OCI-LY3 (cell line): ENCODE results near the gene OBSCN.
A peak's percentile ranks its signal among the peaks of the same experiment; 100 is the strongest.

Experiments used
- H2AFZ ChIP-seq: fragments of 200-600, 300-600 bp; shearing (Covaris generic); 2 replicates; pipeline ENCODE4 v1.6.0; 2014; ENCODE audit warnings: antibody characterized with exemption, low read depth, low read length
- H3K27ac ChIP-seq: fragments of 200-600, 300-600 bp; sonication (generic); 2 replicates; pipeline ENCODE4 v1.5.1; 2014; ENCODE audit warnings: mild to moderate bottlenecking, low read length, moderate library complexity, mixed read lengths
- H3K27me3 ChIP-seq: fragments of 200-600, 300-600 bp; sonication (generic); 2 replicates; pipeline ENCODE4 v1.6.1; 2014; ENCODE audit warnings: low read depth, low read length, mixed read lengths
- H3K36me3 ChIP-seq: fragments of 200-600, 300-600 bp; sonication (generic); replicated peaks from 2 replicates; pipeline ENCODE3; 2014; ENCODE audit warnings: low read depth, low read length, mixed read lengths
- H3K4me1 ChIP-seq: fragments of 300-600, 200-600 bp; sonication (generic); 2 replicates; pipeline ENCODE4 v1.6.1; 2014; ENCODE audit warnings: low read length, mixed read lengths
- H3K4me2 ChIP-seq: fragments of 200-600, 300-600 bp; sonication (generic); 2 replicates; pipeline ENCODE4 v1.6.1; 2014; ENCODE audit warnings: low read length, mixed read lengths
- H3K4me3 ChIP-seq: fragments of 300-600, 200-600 bp; sonication (generic); 2 replicates; pipeline ENCODE4 v1.5.1; 2014; ENCODE audit warnings: antibody characterized with exemption, mild to moderate bottlenecking, low read length, moderate library complexity
- H3K79me2 ChIP-seq: fragments of 300-600, 200-600 bp; shearing (Covaris generic); 2 replicates; pipeline ENCODE4 v1.6.1; 2014; ENCODE audit warnings: mild to moderate bottlenecking, low read length, mixed read lengths
- H3K9ac ChIP-seq: fragments of 300-600, 200-600 bp; shearing (Covaris generic); 2 replicates; pipeline ENCODE4 v1.6.0; 2014; ENCODE audit warnings: mild to moderate bottlenecking, low read length, moderate library complexity
- H3K9me3 ChIP-seq: fragments of 200-600, 300-600 bp; shearing (Covaris generic); 2 replicates; pipeline ENCODE4 v1.6.1; 2014; ENCODE audit warnings: low read length, mixed read lengths; ENCODE audit not compliant: insufficient read depth
- H4K20me1 ChIP-seq: fragments of 200-600, 300-600 bp; sonication (generic); 2 replicates; pipeline ENCODE4 v1.6.1; 2016; ENCODE audit warnings: low read length, mixed read lengths; ENCODE audit not compliant: insufficient read depth
- CTCF ChIP-seq: fragments of 200-600, 300-600 bp; sonication (generic); IDR thresholded peaks from 2 replicates; pipeline ENCODE4 v1.5.1; 2014; ENCODE audit warnings: antibody characterized with exemption, low read length, low read depth
- EZH2phosphoT487 ChIP-seq: fragments of 200-600 bp; shearing (Covaris generic); IDR thresholded peaks from 2 replicates; pipeline ENCODE4 v1.6.1; 2018; ENCODE audit warnings: antibody characterized with exemption, mixed run types, low read depth

The OBSCN gene

DNA sequence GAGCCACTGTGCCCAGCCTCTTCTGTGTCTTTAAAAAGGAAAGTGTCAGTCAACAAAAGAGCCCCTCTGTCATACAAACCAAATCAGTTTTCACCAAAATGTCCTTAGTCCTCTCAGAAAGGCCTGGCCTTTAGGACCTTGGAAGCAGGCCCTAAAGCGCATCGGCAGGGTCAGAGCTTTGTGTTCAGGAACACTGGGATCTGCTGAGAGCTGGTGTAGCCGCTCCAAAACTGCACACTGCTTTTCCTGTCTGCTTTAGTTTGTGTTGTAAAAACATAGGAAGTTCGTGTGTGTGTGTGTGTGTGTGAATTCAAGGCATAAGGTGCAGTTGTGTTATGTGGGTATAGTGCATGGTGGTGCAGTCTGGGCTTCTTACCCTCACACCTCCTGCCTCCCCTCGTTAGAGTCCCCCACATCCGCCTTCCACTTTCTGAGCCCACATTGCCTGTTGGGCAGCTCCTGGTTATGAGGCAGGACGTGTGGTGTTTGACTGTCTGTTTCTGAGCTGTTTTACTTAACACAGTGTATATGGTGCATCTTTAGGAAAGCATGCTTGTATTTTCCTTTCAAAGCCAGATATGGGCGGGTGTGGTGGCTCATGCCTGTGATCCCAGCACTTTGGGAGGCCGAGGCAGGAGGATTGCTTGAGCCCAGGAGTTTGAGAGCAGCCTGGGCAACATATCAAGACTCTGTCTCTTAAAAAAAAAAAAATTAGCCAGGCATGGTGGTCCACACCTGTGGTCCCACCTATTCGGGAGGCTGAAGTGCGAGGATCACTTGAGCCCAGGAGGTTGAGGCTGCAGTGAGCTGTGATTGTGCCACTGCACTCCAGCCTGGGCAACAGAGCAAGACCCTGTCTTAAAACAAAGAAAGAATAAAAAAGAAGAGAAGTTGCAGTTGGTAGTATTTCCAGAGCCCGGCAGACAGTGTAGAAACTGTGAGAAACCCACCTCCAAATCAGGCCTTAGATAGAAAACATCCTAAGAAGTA, 29.8 kb upstream of the OBSCN start:
- no peaks in the 10 kb centered on the region for H3K9me3 ChIP-seq
- no peaks in the 10 kb centered on the region for H3K79me2 ChIP-seq
- H3K4me3 ChIP-seq = no peak overlapping the region
- H3K27ac ChIP-seq = no peak overlapping the region
- no peak overlapping the region for H3K9ac ChIP-seq
- no peaks in the 10 kb centered on the region for H3K27me3 ChIP-seq
- H2AFZ ChIP-seq = no peak overlapping the region
- H3K4me2 ChIP-seq = no peak overlapping the region
- H4K20me1 ChIP-seq = peaks cover 5% of the 10 kb centered on the region
- TF ChIP-seq EZH2phosphoT487 = no peak
- no peaks in the 10 kb centered on the region for H3K4me1 ChIP-seq
- H3K36me3 ChIP-seq = no peaks in the 10 kb centered on the region

- no peak for TF ChIP-seq EZH2phosphoT487
- no peak for TF ChIP-seq CTCF
Measured at GRCh38 chr1:228178737-228179684, 28.8 kb upstream of the OBSCN start.

GRCh38 chr1:228180271-228180958, 27.4 kb upstream of the OBSCN start:
- Histone ChIP-seq H3K4me1 (no peaks in the 10 kb centered on the region), H4K20me1 (no peaks in the 10 kb centered on the region), H3K4me2 (no peak overlapping the region), H3K36me3 (no peaks in the 10 kb centered on the region), H3K4me3 (no peak overlapping the region), H3K9ac (no peak overlapping the region), H3K79me2 (no peaks in the 10 kb centered on the region), H3K27ac (no peak overlapping the region), H3K27me3 (no peaks in the 10 kb centered on the region), H3K9me3 (no peaks in the 10 kb centered on the region), H2AFZ (no peak overlapping the region)
- peak; percentile 31 for TF ChIP-seq CTCF
- TF ChIP-seq EZH2phosphoT487 = no peak

More at GRCh38 chr1:228178737-228179684, 28.8 kb upstream of the OBSCN start:
- Histone ChIP-seq H3K27me3 (no peaks in the 10 kb centered on the region), H3K27ac (no peak overlapping the region), H3K4me1 (no peaks in the 10 kb centered on the region), H2AFZ (no peak overlapping the region), H3K9ac (no peak overlapping the region), H3K79me2 (no peaks in the 10 kb centered on the region), H3K4me2 (no peak overlapping the region), H4K20me1 (no peaks in the 10 kb centered on the region), H3K9me3 (no peaks in the 10 kb centered on the region), H3K36me3 (no peaks in the 10 kb centered on the region), H3K4me3 (no peak overlapping the region)

- no peaks in the 10 kb centered on the region for H3K79me2 ChIP-seq
- H3K4me2 ChIP-seq = no peak overlapping the region
- no peak overlapping the region for H3K27ac ChIP-seq
- H3K9ac ChIP-seq = no peak overlapping the region
- no peaks in the 10 kb centered on the region for H4K20me1 ChIP-seq
- no peaks in the 10 kb centered on the region for H3K27me3 ChIP-seq
- H3K36me3 ChIP-seq = no peaks in the 10 kb centered on the region
- no peaks in the 10 kb centered on the region for H3K9me3 ChIP-seq
- no peak overlapping the region for H3K4me3 ChIP-seq
- H2AFZ ChIP-seq = no peak overlapping the region
- TF ChIP-seq CTCF (no peak), EZH2phosphoT487 (no peak)
- no peaks in the 10 kb centered on the region for H3K4me1 ChIP-seq
Measured at GRCh38 chr1:228180959-228181644, 26.7 kb upstream of the OBSCN start.
